K562 (cell line): ENCODE results near the gene PDCD1. TPM values are rescaled to one million over a fixed set of nuclear protein-coding genes. Genes with fewer than 3 reads are reported as not detected.
A peak's percentile ranks its signal among the peaks of the same experiment; 100 is the strongest.

Experiments
- ARID1B ChIP-seq: fragments of 450-650 bp; IDR thresholded peaks from 2 replicates; pipeline ENCODE4 v1.6.1; 2016; ENCODE audit warnings: antibody characterized with exemption, mild to moderate bottlenecking, inconsistent platforms
- CHD4 ChIP-seq: fragments of 200-600 bp; sonication (generic); IDR thresholded peaks from 3 replicates; pipeline ENCODE4 v1.6.1; 2012; ENCODE audit warnings: low read depth, mild to moderate bottlenecking, mixed read lengths, low read length, inconsistent platforms; ENCODE audit not compliant: insufficient read depth, insufficient replicate concordance, poor library complexity, severe bottlenecking
- CREM ChIP-seq: IDR thresholded peaks from 2 replicates; pipeline ENCODE4 v1.6.1; 2014; ENCODE audit warnings: antibody characterized with exemption, low read depth
- CSDE1 ChIP-seq, 2 experiments: fragments of 450-650 bp; IDR thresholded peaks; 2 replicates each; pipeline ENCODE4 v1.6.1; 2016; ENCODE audit warnings: mild to moderate bottlenecking in 1 of 2
- ELF2 ChIP-seq: fragments of 250-450 bp; sonication (Bioruptor Pico); IDR thresholded peaks from 2 replicates; pipeline ENCODE4 v1.5.0; 2021; ENCODE audit warnings: mild to moderate bottlenecking
- LCOR ChIP-seq: sonication (generic); formaldehyde crosslinking; IDR thresholded peaks from 2 replicates; pipeline ENCODE4 v1.8.0; 2022; ENCODE audit warnings: mild to moderate bottlenecking, missing genetic modification reagents
- NCOA1 ChIP-seq: fragments of 450-650 bp; IDR thresholded peaks from 2 replicates; pipeline ENCODE4 v1.6.1; 2016; ENCODE audit warnings: low read depth
- PYGO2 ChIP-seq: fragments of 450-650 bp; IDR thresholded peaks from 2 replicates; pipeline ENCODE4 v1.6.1; 2016; ENCODE audit warnings: mild to moderate bottlenecking, missing genetic modification characterization, moderate library complexity, missing compliant biosample characterization
- RHOXF2B ChIP-seq: fragments of 250-450 bp; sonication (Bioruptor Pico); conservative IDR thresholded peaks from 2 replicates; pipeline ENCODE4 v1.5.1; 2021
- ZNF232 ChIP-seq: sonication (generic); formaldehyde crosslinking; IDR thresholded peaks from 2 replicates; pipeline ENCODE4 v1.8.0; 2022; ENCODE audit warnings: mild to moderate bottlenecking, missing genetic modification reagents
- polyA plus RNA-seq, 8 experiments: library from polyadenylated mRNA; depleted of rRNA in 4 of 8; stranded (reverse) in 5 of 8; unstranded in 3 of 8; fragments of >200 nt; fragmentation: Nextera tagmentation in 2 of 8; fragmentation: Illumina TruSeq in 1 of 8; extraction: Ambion mirVana in 2 of 8; extraction: Trizol in 1 of 8; gene quantifications; 2 replicates each; pipeline versions ENCODE4 v1.2.1 to v1.2.3, GENCODE V29; 2011 to 2014; ENCODE audit warnings: inconsistent platforms in 1 of 8, missing spikeins in 1 of 8
- total RNA-seq, 7 experiments: library from RNA; depleted of rRNA in 6 of 7; stranded (reverse); fragments of >200 nt in 6 of 7; fragmentation: Illumina TruSeq in 2 of 7; extraction: Trizol in 2 of 7; gene quantifications; 2 replicates each; pipeline versions ENCODE4 v1.2.1 to v1.2.3, GENCODE V29; 2011 to 2021; ENCODE audit warnings: low replicate concordance in 1 of 7
- TF ChIP-seq, protein P1 (sequence below), 2 experiments: IDR thresholded peaks; 2 replicates each; pipeline ENCODE4 v1.6.1; 2011; ENCODE audit warnings: borderline replicate concordance in 1 of 2, control low read depth in 1 of 2, low read depth in 1 of 2, low read length in 1 of 2, mild to moderate bottlenecking in 1 of 2, mixed read lengths in 1 of 2, moderate library complexity in 1 of 2; ENCODE audit not compliant: insufficient read depth in 1 of 2, insufficient read length in 1 of 2, poor library complexity in 1 of 2, severe bottlenecking in 1 of 2; ENCODE audit errors: extremely low read depth in 1 of 2
- TF ChIP-seq, protein P2 (sequence below): fragments of 450-650 bp; formaldehyde crosslinking; conservative IDR thresholded peaks from 2 replicates; pipeline ENCODE4 v1.4.0; 2022; ENCODE audit warnings: mild to moderate bottlenecking, missing genetic modification characterization
- TF ChIP-seq, protein P3 (sequence below): fragments of 450-650 bp; formaldehyde crosslinking; IDR thresholded peaks from 2 replicates; pipeline ENCODE4 v1.4.0; 2020; ENCODE audit warnings: mild to moderate bottlenecking, moderate library complexity
- TF ChIP-seq, protein P4 (sequence below): fragments of 450-650 bp; conservative IDR thresholded peaks from 2 replicates; pipeline ENCODE4 v1.6.1; 2016; ENCODE audit warnings: missing genetic modification characterization, low read depth, mild to moderate bottlenecking, missing compliant biosample characterization, moderate library complexity
- TF ChIP-seq, protein P5 (sequence below): fragments of 250-450 bp; sonication (Bioruptor Pico); IDR thresholded peaks from 2 replicates; pipeline ENCODE4 v1.4.0; 2020; ENCODE audit warnings: mild to moderate bottlenecking, moderate library complexity, borderline replicate concordance

The PDCD1 gene
- total and polyA plus RNA-seq, 9 of the 15 experiments (the other 6 are each of a cell fraction or from before 2014, with no cell fraction given), result 0.15 to 2.5 (median 1.0) TPM; not detected in 2

DNA sequence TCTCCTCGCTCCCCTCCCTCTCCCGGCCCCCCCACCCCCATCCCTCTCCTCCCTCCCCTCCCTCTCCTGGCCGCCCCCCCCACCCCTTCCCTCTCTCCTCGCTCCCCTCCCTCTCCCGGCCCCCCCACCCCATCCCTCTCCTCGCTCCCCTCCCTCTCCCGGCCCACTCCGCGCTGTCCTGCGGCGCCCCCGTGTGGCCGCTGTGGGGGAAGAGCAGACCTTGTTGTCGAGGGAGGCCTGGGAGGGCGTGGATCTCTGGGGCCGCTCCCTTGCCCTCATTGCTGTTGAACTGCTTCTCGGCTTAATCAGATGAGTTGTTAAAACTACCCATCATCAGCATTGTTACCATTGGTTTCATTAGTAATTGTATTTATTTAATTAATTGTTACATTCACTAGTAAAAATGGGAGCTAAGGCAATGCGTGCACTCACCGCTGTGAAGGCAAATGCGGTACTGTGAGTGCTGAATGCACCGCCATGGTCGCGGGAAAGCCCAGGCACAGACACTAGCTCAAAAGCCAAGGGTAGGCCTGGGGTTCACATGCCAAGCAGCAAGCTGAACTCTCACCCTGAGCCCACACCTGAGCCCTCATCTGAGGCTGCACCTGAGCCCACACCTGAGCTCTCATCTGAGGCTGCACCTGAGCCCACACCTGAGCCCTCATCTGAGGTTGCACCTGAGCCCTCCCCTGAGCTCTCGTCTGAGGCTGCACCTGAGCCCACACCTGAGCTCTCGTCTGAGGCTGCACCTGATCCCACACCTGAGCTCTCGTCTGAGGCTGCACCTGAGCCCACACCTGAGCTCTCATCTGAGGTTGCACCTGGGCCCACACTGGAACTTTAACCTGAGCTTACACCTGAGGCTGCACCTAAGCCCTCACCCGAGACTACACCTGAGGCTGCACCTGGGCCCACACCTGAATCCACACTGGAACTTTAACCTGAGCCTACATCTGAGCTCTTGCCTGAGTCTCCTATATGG lies 19.6 kb upstream of the PDCD1 start (continued):
- TF ChIP-seq ARID1B, result no peak
- TF ChIP-seq, protein P1, sequence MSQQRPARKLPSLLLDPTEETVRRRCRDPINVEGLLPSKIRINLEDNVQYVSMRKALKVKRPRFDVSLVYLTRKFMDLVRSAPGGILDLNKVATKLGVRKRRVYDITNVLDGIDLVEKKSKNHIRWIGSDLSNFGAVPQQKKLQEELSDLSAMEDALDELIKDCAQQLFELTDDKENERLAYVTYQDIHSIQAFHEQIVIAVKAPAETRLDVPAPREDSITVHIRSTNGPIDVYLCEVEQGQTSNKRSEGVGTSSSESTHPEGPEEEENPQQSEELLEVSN (IDR thresholded peaks at IDR 0.05; ENCODE audit: borderline replicate concordance in 1 of 2, extremely low read depth in 1 of 2, insufficient read depth in 1 of 2, insufficient read length in 1 of 2, low read depth in 1 of 2, low read length in 1 of 2, poor library complexity in 1 of 2, severe bottlenecking in 1 of 2), result no peak
- no peak for TF ChIP-seq NCOA1
- no peak for TF ChIP-seq ELF2
- TF ChIP-seq RHOXF2B, result no peak
- TF ChIP-seq, protein P2, sequence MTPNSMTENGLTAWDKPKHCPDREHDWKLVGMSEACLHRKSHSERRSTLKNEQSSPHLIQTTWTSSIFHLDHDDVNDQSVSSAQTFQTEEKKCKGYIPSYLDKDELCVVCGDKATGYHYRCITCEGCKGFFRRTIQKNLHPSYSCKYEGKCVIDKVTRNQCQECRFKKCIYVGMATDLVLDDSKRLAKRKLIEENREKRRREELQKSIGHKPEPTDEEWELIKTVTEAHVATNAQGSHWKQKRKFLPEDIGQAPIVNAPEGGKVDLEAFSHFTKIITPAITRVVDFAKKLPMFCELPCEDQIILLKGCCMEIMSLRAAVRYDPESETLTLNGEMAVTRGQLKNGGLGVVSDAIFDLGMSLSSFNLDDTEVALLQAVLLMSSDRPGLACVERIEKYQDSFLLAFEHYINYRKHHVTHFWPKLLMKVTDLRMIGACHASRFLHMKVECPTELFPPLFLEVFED (CRISPR knock-in tag), result no peak
- TF ChIP-seq ZNF232 (CRISPR knock-in tag), result no peak
- TF ChIP-seq, protein P3, sequence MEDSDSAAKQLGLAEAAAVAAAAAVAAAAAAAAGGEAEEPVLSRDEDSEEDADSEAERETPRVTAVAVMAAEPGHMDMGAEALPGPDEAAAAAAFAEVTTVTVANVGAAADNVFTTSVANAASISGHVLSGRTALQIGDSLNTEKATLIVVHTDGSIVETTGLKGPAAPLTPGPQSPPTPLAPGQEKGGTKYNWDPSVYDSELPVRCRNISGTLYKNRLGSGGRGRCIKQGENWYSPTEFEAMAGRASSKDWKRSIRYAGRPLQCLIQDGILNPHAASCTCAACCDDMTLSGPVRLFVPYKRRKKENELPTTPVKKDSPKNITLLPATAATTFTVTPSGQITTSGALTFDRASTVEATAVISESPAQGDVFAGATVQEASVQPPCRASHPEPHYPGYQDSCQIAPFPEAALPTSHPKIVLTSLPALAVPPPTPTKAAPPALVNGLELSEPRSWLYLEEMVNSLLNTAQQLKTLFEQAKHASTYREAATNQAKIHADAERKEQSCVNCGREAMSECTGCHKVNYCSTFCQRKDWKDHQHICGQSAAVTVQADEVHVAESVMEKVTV, result 0 out of 2 replicates have a peak, but pooled peaks have one; percentile 18
- no peak for TF ChIP-seq PYGO2 (tag)
- TF ChIP-seq LCOR (CRISPR knock-in tag), result no peak
- 0 out of 2 replicates have a peak, but pooled peaks have one; percentile 26 for TF ChIP-seq CREM
- TF ChIP-seq, protein P4, sequence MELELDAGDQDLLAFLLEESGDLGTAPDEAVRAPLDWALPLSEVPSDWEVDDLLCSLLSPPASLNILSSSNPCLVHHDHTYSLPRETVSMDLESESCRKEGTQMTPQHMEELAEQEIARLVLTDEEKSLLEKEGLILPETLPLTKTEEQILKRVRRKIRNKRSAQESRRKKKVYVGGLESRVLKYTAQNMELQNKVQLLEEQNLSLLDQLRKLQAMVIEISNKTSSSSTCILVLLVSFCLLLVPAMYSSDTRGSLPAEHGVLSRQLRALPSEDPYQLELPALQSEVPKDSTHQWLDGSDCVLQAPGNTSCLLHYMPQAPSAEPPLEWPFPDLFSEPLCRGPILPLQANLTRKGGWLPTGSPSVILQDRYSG (tag), result no peak
- TF ChIP-seq CHD4, result no peak
- TF ChIP-seq, protein P5, sequence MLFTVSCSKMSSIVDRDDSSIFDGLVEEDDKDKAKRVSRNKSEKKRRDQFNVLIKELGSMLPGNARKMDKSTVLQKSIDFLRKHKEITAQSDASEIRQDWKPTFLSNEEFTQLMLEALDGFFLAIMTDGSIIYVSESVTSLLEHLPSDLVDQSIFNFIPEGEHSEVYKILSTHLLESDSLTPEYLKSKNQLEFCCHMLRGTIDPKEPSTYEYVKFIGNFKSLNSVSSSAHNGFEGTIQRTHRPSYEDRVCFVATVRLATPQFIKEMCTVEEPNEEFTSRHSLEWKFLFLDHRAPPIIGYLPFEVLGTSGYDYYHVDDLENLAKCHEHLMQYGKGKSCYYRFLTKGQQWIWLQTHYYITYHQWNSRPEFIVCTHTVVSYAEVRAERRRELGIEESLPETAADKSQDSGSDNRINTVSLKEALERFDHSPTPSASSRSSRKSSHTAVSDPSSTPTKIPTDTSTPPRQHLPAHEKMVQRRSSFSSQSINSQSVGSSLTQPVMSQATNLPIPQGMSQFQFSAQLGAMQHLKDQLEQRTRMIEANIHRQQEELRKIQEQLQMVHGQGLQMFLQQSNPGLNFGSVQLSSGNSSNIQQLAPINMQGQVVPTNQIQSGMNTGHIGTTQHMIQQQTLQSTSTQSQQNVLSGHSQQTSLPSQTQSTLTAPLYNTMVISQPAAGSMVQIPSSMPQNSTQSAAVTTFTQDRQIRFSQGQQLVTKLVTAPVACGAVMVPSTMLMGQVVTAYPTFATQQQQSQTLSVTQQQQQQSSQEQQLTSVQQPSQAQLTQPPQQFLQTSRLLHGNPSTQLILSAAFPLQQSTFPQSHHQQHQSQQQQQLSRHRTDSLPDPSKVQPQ (CRISPR knock-in tag), result no peak
- TF ChIP-seq CSDE1 (IDR thresholded peaks at IDR 0.05), result no peak
